ENCODE results near the gene PGBD1.

The PGBD1 gene

DNA sequence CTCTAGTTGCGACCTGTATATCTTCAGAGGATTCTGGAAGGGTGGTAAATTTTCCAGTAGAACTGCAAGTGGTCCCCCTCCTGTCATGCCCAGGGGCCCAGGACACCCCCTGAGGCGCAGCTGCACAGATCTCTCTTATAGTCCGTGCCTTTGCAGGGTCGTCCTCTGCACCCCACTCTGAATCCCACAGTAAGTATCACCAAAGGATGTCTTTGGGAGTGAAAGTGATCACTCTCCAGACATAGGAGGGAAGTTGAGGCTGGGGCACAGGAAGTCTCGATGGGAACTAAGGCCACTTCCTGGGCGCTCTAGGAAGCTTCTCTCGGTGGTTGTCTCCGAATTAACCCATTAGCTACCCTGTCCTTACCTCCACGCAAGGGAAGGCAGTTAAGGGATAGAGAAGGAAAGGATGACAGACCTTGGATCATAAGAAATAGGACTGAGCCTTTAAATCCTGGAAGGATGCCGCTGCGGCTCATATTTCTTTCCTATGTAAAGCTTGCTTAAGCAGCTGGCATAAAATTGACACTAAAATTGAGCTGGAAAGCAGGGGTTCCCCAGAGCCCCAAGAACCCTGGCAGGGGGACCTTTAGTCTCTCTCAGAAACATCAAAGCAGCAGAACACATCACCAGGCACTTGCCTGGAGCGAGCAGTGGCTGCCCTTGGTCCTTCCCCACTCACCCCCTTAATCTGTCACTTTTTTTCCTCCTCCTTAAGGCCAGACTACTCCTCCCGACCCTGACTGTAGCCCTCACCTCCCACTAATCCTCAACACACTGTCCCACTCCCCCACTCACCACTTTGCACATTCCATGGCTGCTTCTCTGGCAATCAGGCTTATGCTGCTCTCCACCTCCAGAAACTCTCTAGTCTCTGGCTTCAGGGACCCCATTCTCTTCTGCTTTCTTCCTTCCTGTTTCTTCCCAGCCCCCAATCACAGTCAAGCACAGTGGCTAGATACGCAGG is 29.1 kb upstream of the PGBD1 start, which contains the start of gene ZKSCAN4:
Gene ZKSCAN4, minus strand, starts transcription at position 261 of the 967 bp plus-strand sequence. CDS start 289 bp downstream, outside the sequence.
- peaks cover 0 to 11% of the 10 kb centered on the region in 2 donors for H3K36me3 ChIP-seq (ENCODE audit: control insufficient read depth in 1 of 2, insufficient read depth in 2 of 2, low read length in 2 of 2)
- H3K4me1 ChIP-seq (ENCODE audit: control insufficient read depth in 1 of 2, insufficient read depth in 2 of 2, low read length in 2 of 2) = peaks cover 7 to 17% of the 10 kb centered on the region in 2 donors
- H3K27me3 ChIP-seq (ENCODE audit: control insufficient read depth in 1 of 2, insufficient read depth in 2 of 2, low read length in 2 of 2) = no peaks in the 10 kb centered on the region
- H3K9me3 ChIP-seq (ENCODE audit: control insufficient read depth in 1 of 2, low read length in 2 of 2) = no peaks in the 10 kb centered on the region
- H3K27ac ChIP-seq (ENCODE audit: low read depth, low read length) = no peak within 1 kb of the TSS
- H3K4me3 ChIP-seq (ENCODE audit: low read depth in 1 of 2, low read length in 2 of 2) = peak within 1 kb of the TSS; percentile 99 to 100
- peak within 1 kb of the TSS; percentile 69 to 77 for H3K9ac ChIP-seq (ENCODE audit: low read depth in 1 of 2, low read length in 2 of 2)

DNA sequence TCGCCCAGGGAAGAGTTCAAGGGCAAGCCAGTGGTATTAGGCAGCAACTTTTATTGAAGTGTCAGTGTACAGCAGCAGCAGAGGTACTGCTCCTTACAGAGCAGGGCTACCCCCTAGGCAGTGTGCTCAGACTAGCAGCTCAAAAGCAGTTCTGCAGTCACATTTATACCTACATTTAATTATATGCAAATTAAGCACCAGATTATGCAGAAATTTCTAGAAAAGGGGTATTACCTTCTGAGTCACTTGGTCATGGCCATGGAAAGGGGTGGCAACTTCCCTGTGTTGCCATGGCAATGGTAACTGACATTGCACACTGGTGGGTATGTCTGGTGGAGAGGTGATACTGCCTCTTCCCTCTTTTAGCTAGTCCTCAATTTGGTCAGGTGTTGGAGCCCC is 27.3 kb upstream of the PGBD1 start:
- Histone ChIP-seq H3K4me3 (ENCODE audit: low read depth in 1 of 2, low read length in 2 of 2) (no peak overlapping the region), H3K27ac (ENCODE audit: low read depth, low read length) (no peak overlapping the region), H3K9me3 (ENCODE audit: control insufficient read depth in 1 of 2, low read length in 2 of 2) (no peaks in the 10 kb centered on the region), H3K4me1 (ENCODE audit: control insufficient read depth in 1 of 2, insufficient read depth in 2 of 2, low read length in 2 of 2) (peaks cover 7 to 21% of the 10 kb centered on the region in 2 donors), H3K27me3 (ENCODE audit: control insufficient read depth in 1 of 2, insufficient read depth in 2 of 2, low read length in 2 of 2) (no peaks in the 10 kb centered on the region), H3K9ac (ENCODE audit: low read depth in 1 of 2, low read length in 2 of 2) (no peak overlapping the region), H3K36me3 (ENCODE audit: control insufficient read depth in 1 of 2, insufficient read depth in 2 of 2, low read length in 2 of 2) (peaks cover 0 to 2% of the 10 kb centered on the region in 2 donors)

DNA sequence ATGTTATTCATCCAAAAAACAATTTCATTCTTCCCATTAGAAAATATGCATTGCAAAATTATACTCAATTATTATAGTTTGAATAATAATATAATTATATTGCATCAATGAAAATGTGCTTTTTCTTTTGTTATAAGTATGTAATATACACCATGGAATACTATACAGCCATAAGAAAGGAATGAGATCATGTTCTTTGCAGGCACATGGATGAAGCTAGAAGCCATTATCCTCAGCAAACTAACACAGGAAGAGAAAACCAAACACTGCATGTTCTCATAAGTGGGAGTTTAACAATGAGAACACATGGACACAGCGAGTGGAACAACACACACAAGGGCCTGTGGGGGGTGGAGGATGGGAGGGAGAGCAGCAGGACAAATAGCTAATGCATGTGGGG is 24.3 kb upstream of the PGBD1 start:
- Histone ChIP-seq H3K27me3 (ENCODE audit: control insufficient read depth in 1 of 2, insufficient read depth in 2 of 2, low read length in 2 of 2) (peaks cover 0 to 3% of the 10 kb centered on the region in 2 donors), H3K27ac (ENCODE audit: low read depth, low read length) (no peak overlapping the region), H3K9me3 (ENCODE audit: control insufficient read depth in 1 of 2, low read length in 2 of 2) (peaks cover 0 to 2% of the 10 kb centered on the region in 2 donors), H3K4me1 (ENCODE audit: control insufficient read depth in 1 of 2, insufficient read depth in 2 of 2, low read length in 2 of 2) (peaks cover 0 to 15% of the 10 kb centered on the region in 2 donors), H3K4me3 (ENCODE audit: low read depth in 1 of 2, low read length in 2 of 2) (no peak overlapping the region), H3K36me3 (ENCODE audit: control insufficient read depth in 1 of 2, insufficient read depth in 2 of 2, low read length in 2 of 2) (no peaks in the 10 kb centered on the region), H3K9ac (ENCODE audit: low read depth in 1 of 2, low read length in 2 of 2) (no peak overlapping the region)

DNA sequence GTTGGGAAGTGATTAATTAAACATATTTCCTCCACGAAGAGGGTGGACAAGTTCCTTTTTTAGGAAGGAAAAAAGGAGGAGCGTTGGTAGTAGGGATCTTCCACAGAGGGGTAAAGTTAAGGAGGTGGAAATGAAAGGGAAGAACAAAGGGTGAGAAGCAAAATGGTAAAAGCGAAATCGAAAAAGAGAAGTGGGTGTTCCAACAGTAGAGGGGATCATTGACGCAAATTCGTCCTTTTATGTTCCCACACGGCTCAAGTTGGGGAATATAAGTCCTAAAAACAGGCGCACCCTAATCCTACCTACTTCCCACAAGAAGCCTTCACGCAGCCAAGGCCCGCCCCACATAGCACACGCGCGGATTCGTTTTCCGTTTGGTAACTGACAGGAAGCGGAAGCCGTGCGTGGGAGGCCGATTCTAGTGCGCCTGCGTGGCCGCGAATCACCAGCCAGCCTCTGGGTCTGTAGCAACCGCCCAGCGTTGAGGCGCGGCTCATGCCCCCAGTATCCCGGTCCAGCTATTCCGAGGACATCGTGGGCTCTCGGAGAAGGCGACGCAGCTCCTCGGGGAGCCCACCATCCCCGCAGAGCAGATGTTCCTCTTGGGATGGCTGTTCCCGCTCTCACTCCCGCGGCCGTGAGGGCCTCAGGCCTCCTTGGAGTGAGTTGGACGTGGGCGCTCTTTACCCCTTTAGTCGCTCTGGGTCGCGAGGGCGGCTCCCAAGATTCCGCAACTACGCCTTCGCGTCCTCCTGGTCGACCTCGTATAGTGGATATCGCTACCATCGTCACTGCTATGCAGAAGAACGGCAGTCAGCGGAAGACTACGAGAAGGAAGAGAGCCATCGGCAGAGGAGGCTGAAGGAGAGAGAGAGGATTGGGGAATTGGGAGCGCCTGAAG is 22.2 kb upstream of the PGBD1 start, which contains the start of gene NKAPL:
Gene NKAPL, plus strand, starts transcription at position 421 of the 901 bp plus-strand sequence. Its CDS starts 75 bp downstream, at position 496.
- no peak within 1 kb of the TSS for H3K9ac ChIP-seq (ENCODE audit: low read depth in 1 of 2, low read length in 2 of 2)
- peaks cover 0 to 2% of the 10 kb centered on the region in 2 donors for H3K9me3 ChIP-seq (ENCODE audit: control insufficient read depth in 1 of 2, low read length in 2 of 2)
- H3K27me3 ChIP-seq (ENCODE audit: control insufficient read depth in 1 of 2, insufficient read depth in 2 of 2, low read length in 2 of 2) = peaks cover under 1 to 3% of the 10 kb centered on the region in 2 donors
- H3K36me3 ChIP-seq (ENCODE audit: control insufficient read depth in 1 of 2, insufficient read depth in 2 of 2, low read length in 2 of 2) = no peaks in the 10 kb centered on the region
- H3K27ac ChIP-seq (ENCODE audit: low read depth, low read length) = no peak within 1 kb of the TSS
- peaks cover 0 to 7% of the 10 kb centered on the region in 2 donors for H3K4me1 ChIP-seq (ENCODE audit: control insufficient read depth in 1 of 2, insufficient read depth in 2 of 2, low read length in 2 of 2)
- H3K4me3 ChIP-seq (ENCODE audit: low read depth in 1 of 2, low read length in 2 of 2) = peak within 1 kb of the TSS; percentile 54 to 60

DNA sequence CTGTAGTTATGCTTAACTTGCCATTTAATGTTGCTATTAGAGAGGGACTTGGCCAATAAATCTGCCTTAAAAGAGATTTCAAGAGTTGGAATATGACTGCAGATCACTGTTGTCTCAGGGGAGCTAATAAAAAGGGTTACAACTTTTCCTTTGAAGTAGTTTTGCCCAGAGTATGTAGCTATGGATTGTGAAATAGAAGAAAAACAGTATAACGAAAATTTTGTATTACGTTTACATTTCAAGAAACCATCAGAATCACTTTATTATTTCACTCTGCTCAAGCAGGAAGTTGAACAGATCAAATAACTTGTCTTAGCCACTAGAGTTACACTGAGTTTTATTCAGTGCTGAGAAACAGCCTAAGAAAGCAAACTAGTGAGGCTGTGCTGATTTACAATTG is 17.4 kb upstream of the PGBD1 start:
- Histone ChIP-seq H3K9ac (ENCODE audit: low read depth in 1 of 2, low read length in 2 of 2) (no peak overlapping the region), H3K27ac (ENCODE audit: low read depth, low read length) (no peak overlapping the region), H3K4me3 (ENCODE audit: low read depth in 1 of 2, low read length in 2 of 2) (no peak overlapping the region), H3K9me3 (ENCODE audit: control insufficient read depth in 1 of 2, low read length in 2 of 2) (peaks cover 0 to 2% of the 10 kb centered on the region in 2 donors), H3K4me1 (ENCODE audit: control insufficient read depth in 1 of 2, insufficient read depth in 2 of 2, low read length in 2 of 2) (peaks cover 8 to 23% of the 10 kb centered on the region in 2 donors), H3K27me3 (ENCODE audit: control insufficient read depth in 1 of 2, insufficient read depth in 2 of 2, low read length in 2 of 2) (peaks cover 3% of the 10 kb centered on the region in 2 donors), H3K36me3 (ENCODE audit: control insufficient read depth in 1 of 2, insufficient read depth in 2 of 2, low read length in 2 of 2) (no peaks in the 10 kb centered on the region)

DNA sequence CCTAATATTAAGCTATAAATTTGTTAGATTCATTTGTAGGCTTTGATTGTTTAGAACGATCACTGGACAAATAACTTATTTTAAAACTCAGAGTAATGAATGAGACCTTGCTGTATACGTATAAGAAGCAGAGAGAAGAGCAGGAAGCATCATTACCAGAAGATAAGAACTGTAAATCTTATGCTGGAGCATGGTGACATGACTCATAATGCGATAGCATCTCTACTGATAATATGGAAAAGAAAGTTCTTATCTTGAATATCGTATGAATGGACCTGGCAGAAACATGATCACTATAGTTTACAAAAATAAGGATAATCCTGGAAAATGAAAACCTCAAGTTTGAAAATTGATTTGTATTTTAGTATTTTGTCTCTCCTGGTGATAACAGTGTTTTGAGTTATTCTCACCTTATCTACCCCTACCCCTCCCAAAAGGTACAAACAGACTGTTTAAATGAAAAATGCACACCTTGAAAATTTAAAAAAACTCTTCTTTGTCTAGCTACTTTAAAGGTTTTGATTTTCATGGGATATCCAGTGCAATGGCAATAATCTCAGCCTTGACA is 16.5 kb upstream of the PGBD1 start:
- no peak overlapping the region for H3K27ac ChIP-seq (ENCODE audit: low read depth, low read length)
- H3K4me1 ChIP-seq (ENCODE audit: control insufficient read depth in 1 of 2, insufficient read depth in 2 of 2, low read length in 2 of 2) = peaks cover 8 to 17% of the 10 kb centered on the region in 2 donors
- H3K9ac ChIP-seq (ENCODE audit: low read depth in 1 of 2, low read length in 2 of 2) = no peak overlapping the region
- H3K9me3 ChIP-seq (ENCODE audit: control insufficient read depth in 1 of 2, low read length in 2 of 2) = no peaks in the 10 kb centered on the region
- no peaks in the 10 kb centered on the region for H3K36me3 ChIP-seq (ENCODE audit: control insufficient read depth in 1 of 2, insufficient read depth in 2 of 2, low read length in 2 of 2)
- H3K4me3 ChIP-seq (ENCODE audit: low read depth in 1 of 2, low read length in 2 of 2) = no peak overlapping the region
- H3K27me3 ChIP-seq (ENCODE audit: control insufficient read depth in 1 of 2, insufficient read depth in 2 of 2, low read length in 2 of 2) = peaks cover 3% of the 10 kb centered on the region in 2 donors

DNA sequence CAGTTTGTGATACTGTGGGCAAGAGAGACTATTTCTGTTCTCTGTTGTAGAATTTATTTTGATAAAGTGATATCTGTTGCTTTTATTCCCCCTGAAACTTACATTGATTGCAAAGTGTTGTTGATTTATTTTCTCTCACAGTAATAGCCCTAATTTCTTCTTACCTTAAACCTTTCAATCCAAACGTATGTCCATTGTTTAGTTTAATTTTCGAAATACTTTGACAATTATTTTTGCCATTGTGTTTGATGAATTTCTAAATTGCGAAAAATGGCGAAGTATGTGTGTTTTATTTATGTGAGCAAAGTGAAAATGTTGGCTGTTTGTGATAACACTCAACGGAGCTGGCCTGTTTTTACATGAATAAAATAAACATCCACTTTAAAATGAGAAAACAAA is 14.8 kb upstream of the PGBD1 start:
- Histone ChIP-seq H3K9ac (ENCODE audit: low read depth in 1 of 2, low read length in 2 of 2) (peak overlapping the region; percentile 69 to 86), H3K4me1 (ENCODE audit: control insufficient read depth in 1 of 2, insufficient read depth in 2 of 2, low read length in 2 of 2) (peaks cover 8 to 17% of the 10 kb centered on the region in 2 donors), H3K27me3 (ENCODE audit: control insufficient read depth in 1 of 2, insufficient read depth in 2 of 2, low read length in 2 of 2) (peaks cover 0 to 3% of the 10 kb centered on the region in 2 donors), H3K4me3 (ENCODE audit: low read depth in 1 of 2, low read length in 2 of 2) (peak overlapping the region; percentile 87 to 99), H3K36me3 (ENCODE audit: control insufficient read depth in 1 of 2, insufficient read depth in 2 of 2, low read length in 2 of 2) (peaks cover 0 to under 1% of the 10 kb centered on the region in 2 donors), H3K27ac (ENCODE audit: low read depth, low read length) (peak overlapping the region; percentile 87), H3K9me3 (ENCODE audit: control insufficient read depth in 1 of 2, low read length in 2 of 2) (no peaks in the 10 kb centered on the region)

DNA sequence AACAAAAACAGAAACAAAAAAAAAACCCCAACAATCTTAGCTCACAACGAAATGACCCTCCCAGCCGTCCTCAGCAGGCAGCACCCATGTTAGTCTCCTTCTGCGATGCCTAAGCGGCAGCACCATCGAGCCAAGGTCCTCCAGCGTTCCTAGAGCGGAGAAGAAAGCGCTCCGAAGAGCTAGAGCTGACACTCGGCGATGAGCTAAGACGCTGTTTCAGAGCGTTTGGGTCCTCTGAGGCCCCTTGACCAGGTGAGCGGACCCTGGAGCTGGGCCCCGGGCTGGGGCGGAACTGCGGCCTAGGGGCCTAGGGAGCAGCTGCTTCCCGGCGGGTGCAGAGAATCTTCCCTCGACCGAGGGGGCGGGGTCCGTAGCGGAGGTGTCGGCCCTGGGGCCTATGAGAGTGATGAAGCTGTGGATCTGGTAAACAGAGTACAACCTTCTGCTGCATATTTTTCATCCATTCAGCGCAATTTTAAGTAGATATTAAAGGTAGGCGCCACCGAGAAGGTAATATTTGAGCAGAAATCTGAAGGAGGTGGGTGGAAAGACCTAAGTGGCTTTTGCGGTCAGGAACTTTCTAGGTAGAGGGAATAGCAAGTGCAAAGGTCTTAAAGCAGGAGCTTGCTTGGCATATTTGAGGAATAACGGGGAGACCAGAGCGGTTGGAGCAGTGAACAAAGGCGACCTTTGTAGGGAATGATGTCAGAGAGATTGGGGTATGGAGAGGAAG is 14.2 kb upstream of the PGBD1 start, which contains the start of gene ZSCAN26:
Gene ZSCAN26, plus strand, starts transcription at position 182 of the 733 bp plus-strand sequence. CDS start 4,777 bp downstream, outside the sequence.
- H3K9me3 ChIP-seq (ENCODE audit: control insufficient read depth in 1 of 2, low read length in 2 of 2) = no peaks in the 10 kb centered on the region
- H3K9ac ChIP-seq (ENCODE audit: low read depth in 1 of 2, low read length in 2 of 2) = peak within 1 kb of the TSS; percentile 69 to 86
- H3K4me1 ChIP-seq (ENCODE audit: control insufficient read depth in 1 of 2, insufficient read depth in 2 of 2, low read length in 2 of 2) = peaks cover 8 to 17% of the 10 kb centered on the region in 2 donors
- peak within 1 kb of the TSS; percentile 87 to 99 for H3K4me3 ChIP-seq (ENCODE audit: low read depth in 1 of 2, low read length in 2 of 2)
- peaks cover 5 to 6% of the 10 kb centered on the region in 2 donors for H3K36me3 ChIP-seq (ENCODE audit: control insufficient read depth in 1 of 2, insufficient read depth in 2 of 2, low read length in 2 of 2)
- H3K27ac ChIP-seq (ENCODE audit: low read depth, low read length) = peak within 1 kb of the TSS; percentile 87
- H3K27me3 ChIP-seq (ENCODE audit: control insufficient read depth in 1 of 2, insufficient read depth in 2 of 2, low read length in 2 of 2) = peaks cover 0 to 3% of the 10 kb centered on the region in 2 donors

DNA sequence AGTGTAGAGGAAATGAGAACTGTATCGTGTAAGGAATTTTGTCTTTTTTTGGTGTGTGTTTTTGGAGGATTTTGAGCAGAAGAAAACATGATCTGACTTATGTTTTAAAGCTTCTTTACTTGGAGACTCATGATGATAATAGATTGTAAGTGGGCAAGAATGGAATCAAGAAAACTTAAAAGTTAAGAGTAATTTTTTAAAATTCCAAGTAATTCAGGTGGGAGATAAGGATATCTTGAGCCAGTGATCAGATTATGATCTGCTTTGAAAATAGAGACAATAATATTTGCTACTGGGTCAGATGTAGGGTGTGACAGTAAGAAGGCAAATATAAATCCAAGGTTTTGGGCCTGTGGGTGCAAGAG is 13.7 kb upstream of the PGBD1 start:
- peaks cover 0 to 3% of the 10 kb centered on the region in 2 donors for H3K27me3 ChIP-seq (ENCODE audit: control insufficient read depth in 1 of 2, insufficient read depth in 2 of 2, low read length in 2 of 2)

More for the DNA sequence above, 13.7 kb upstream of the PGBD1 start:
- Histone ChIP-seq H3K4me1 (ENCODE audit: control insufficient read depth in 1 of 2, insufficient read depth in 2 of 2, low read length in 2 of 2) (peaks cover 8 to 17% of the 10 kb centered on the region in 2 donors), H3K27ac (ENCODE audit: low read depth, low read length) (no peak overlapping the region), H3K4me3 (ENCODE audit: low read depth in 1 of 2, low read length in 2 of 2) (peak overlapping the region; percentile 87 to 99), H3K9ac (ENCODE audit: low read depth in 1 of 2, low read length in 2 of 2) (peak overlapping the region; percentile 69 to 86), H3K9me3 (ENCODE audit: control insufficient read depth in 1 of 2, low read length in 2 of 2) (no peaks in the 10 kb centered on the region), H3K36me3 (ENCODE audit: control insufficient read depth in 1 of 2, insufficient read depth in 2 of 2, low read length in 2 of 2) (peaks cover 10 to 11% of the 10 kb centered on the region in 2 donors)

All from duodenal mucosa (tissue), 2 donors.